Liver (tissue), 9 donors: ENCODE data around the gene E2F3. TPM values are rescaled to one million over a fixed set of nuclear protein-coding genes. Genes with fewer than 3 reads are reported as not detected.

Experiments used
- DNase-seq: peaks from one replicate; pipeline ENCODE4 v3.0.0-alpha.2; 2017; ENCODE audit warnings: low spot score
- H3K27ac ChIP-seq, 2 donors: one replicate each; pipeline ENCODE4 v1.7.0; 2013; ENCODE audit warnings: inconsistent platforms in 2 of 2, low read length in 2 of 2, control low read depth in 1 of 2, low read depth in 1 of 2, mild to moderate bottlenecking in 1 of 2
- H3K27me3 ChIP-seq, 4 donors: one replicate each; pipeline versions ENCODE4 v1.6.1 to v1.7.0; 2013; ENCODE audit warnings: low read length in 3 of 4, inconsistent platforms in 1 of 4, mild to moderate bottlenecking in 1 of 4, moderate library complexity in 1 of 4; ENCODE audit not compliant: control insufficient read depth in 4 of 4, insufficient read depth in 4 of 4
- H3K36me3 ChIP-seq, 4 donors: one replicate each; pipeline versions ENCODE4 v1.6.1 to v1.7.0; 2013; ENCODE audit warnings: low read length in 3 of 4, mild to moderate bottlenecking in 3 of 4, low read depth in 1 of 4, moderate library complexity in 1 of 4; ENCODE audit not compliant: control insufficient read depth in 4 of 4, insufficient read depth in 3 of 4
- H3K4me1 ChIP-seq, 4 donors: one replicate each; pipeline versions ENCODE4 v1.6.1 to v1.7.0; 2013; ENCODE audit warnings: low read length in 3 of 4, mild to moderate bottlenecking in 3 of 4, moderate library complexity in 1 of 4; ENCODE audit not compliant: control insufficient read depth in 4 of 4, insufficient read depth in 4 of 4
- H3K4me3 ChIP-seq, 3 donors: one replicate each; pipeline versions ENCODE4 v1.6.1 to v1.7.0; 2013; ENCODE audit warnings: low read length in 3 of 3, control low read depth in 1 of 3, low read depth in 1 of 3, mild to moderate bottlenecking in 1 of 3
- H3K9ac ChIP-seq, 2 donors: one replicate each; pipeline ENCODE4 v1.7.0; 2013; ENCODE audit warnings: low read length in 2 of 2, mild to moderate bottlenecking in 2 of 2, moderate library complexity in 2 of 2, control low read depth in 1 of 2, low read depth in 1 of 2
- H3K9me3 ChIP-seq, 4 donors: one replicate each; pipeline versions ENCODE4 v1.6.1 to v1.7.0; 2013; ENCODE audit warnings: low read length in 3 of 4; ENCODE audit not compliant: control insufficient read depth in 4 of 4
- FOXA1 ChIP-seq: IDR thresholded peaks from 2 replicates; pipeline ENCODE4 v1.6.1; 2016; ENCODE audit warnings: antibody characterized with exemption
- GABPA ChIP-seq, 2 donors: IDR thresholded peaks in 1 of 2; conservative IDR thresholded peaks in 1 of 2; 2 replicates each; pipeline ENCODE4 v1.6.1; 2016; ENCODE audit warnings: antibody characterized with exemption in 2 of 2, mild to moderate bottlenecking in 1 of 2, moderate library complexity in 1 of 2
- HNF4A ChIP-seq, 2 donors: conservative IDR thresholded peaks; 2 replicates each; pipeline ENCODE4 v1.6.1; 2016; ENCODE audit warnings: antibody characterized with exemption in 2 of 2, mild to moderate bottlenecking in 2 of 2
- HNF4G ChIP-seq: IDR thresholded peaks from 2 replicates; pipeline ENCODE4 v1.6.1; 2016; ENCODE audit warnings: antibody characterized with exemption
- NR2F2 ChIP-seq: IDR thresholded peaks from 2 replicates; pipeline ENCODE4 v1.6.1; 2016; ENCODE audit warnings: antibody characterized with exemption
- RAD21 ChIP-seq, 2 donors: IDR thresholded peaks; 2 replicates each; pipeline ENCODE4 v1.6.1; 2016; ENCODE audit warnings: antibody characterized with exemption in 2 of 2, mild to moderate bottlenecking in 2 of 2
- RXRA ChIP-seq, 2 donors: IDR thresholded peaks; 2 replicates each; pipeline ENCODE4 v1.6.1; 2017 to 2018; ENCODE audit warnings: antibody characterized with exemption in 2 of 2, mild to moderate bottlenecking in 1 of 2
- SP1 ChIP-seq: IDR thresholded peaks from 2 replicates; pipeline ENCODE4 v1.6.1; 2018; ENCODE audit warnings: antibody characterized with exemption, mild to moderate bottlenecking
- TAF1 ChIP-seq: conservative IDR thresholded peaks from 2 replicates; pipeline ENCODE4 v1.6.1; 2016; ENCODE audit warnings: antibody characterized with exemption, mild to moderate bottlenecking
- YY1 ChIP-seq: IDR thresholded peaks from 2 replicates; pipeline ENCODE4 v1.6.1; 2016; ENCODE audit warnings: antibody characterized with exemption, mild to moderate bottlenecking
- WGBS: extraction: QIAGEN DNeasy Blood & Tissue Kit; methylation state at CpG from one replicate; pipeline ENCODE4 v1.1.7; 2013; 5-methylcytosine and 5-hydroxymethylcytosine counted together
- polyA plus RNA-seq, 2 donors: library from polyadenylated mRNA; stranded (reverse) in 1 of 2; unstranded in 1 of 2; fragments of 200-250 nt in 1 of 2; fragments of >200 nt in 1 of 2; fragmentation: Nextera tagmentation in 1 of 2; extraction: Ambion mirVana in 1 of 2; gene quantifications; one replicate each; pipeline versions ENCODE4 v1.2.1 to v1.2.3, GENCODE V29; 2013 to 2015
- total RNA-seq, 2 donors: library from RNA; depleted of rRNA; stranded (reverse); fragments of >200 nt; gene quantifications; one replicate each; pipeline ENCODE4 v1.2.3, GENCODE V29; 2014
- TF ChIP-seq, protein P1 (sequence below): IDR thresholded peaks from 2 replicates; pipeline ENCODE4 v1.6.1; 2016; ENCODE audit warnings: antibody characterized with exemption
- TF ChIP-seq, protein P2 (sequence below): IDR thresholded peaks from 2 replicates; pipeline ENCODE4 v1.6.1; 2016; ENCODE audit warnings: antibody characterized with exemption
- TF ChIP-seq, protein P3 (sequence below): IDR thresholded peaks from 2 replicates; pipeline ENCODE4 v1.6.1; 2016; ENCODE audit warnings: antibody characterized with exemption, mild to moderate bottlenecking
- donor health status: healthy.
- donor health status: healthy.
- donor health status: healthy.
- donor health status: healthy.
- donor health status: healthy.

Gene E2F3
- total and polyA plus RNA-seq, 4 donors: 1.4 to 5.0 (median 1.9) TPM

DNA sequence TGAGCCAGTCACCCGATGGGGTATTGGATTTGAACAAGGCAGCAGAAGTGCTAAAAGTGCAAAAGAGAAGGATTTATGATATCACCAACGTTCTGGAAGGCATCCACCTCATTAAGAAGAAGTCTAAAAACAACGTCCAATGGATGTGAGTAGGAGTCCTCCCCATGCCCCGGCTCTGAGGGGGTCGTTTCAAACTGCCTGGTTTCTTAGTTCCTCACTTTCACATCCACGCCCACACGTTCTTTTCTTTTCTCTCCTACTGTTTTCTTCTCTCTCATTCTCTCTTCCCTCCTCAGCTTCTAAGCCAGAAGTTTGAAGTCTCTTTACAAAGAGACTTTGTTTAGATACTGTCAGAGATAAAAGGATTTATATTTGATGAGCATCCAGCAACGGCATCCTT lies 79.6 kb downstream of the E2F3 start:
- no peak for DNase-seq
- no peaks in the 10 kb centered on the region for H3K9me3 ChIP-seq
- H3K4me3 ChIP-seq: no peak overlapping the region
- WGBS: 82% methylated on average over 8 of the region's 8 CpGs
- no peaks in the 10 kb centered on the region for H3K4me1 ChIP-seq
- TF ChIP-seq YY1 (no peak), RAD21 (IDR thresholded peaks at IDR 0.05) (no peak), NR2F2 (no peak), HNF4G (no peak), RXRA (IDR thresholded peaks at IDR 0.05) (no peak), FOXA1 (no peak)
- H3K27me3 ChIP-seq: no peaks in the 10 kb centered on the region
- no peak overlapping the region for H3K27ac ChIP-seq
- H3K36me3 ChIP-seq: peaks cover 0 to 9% (median under 1%) of the 10 kb centered on the region in 4 donors
- H3K9ac ChIP-seq: no peak overlapping the region

DNA sequence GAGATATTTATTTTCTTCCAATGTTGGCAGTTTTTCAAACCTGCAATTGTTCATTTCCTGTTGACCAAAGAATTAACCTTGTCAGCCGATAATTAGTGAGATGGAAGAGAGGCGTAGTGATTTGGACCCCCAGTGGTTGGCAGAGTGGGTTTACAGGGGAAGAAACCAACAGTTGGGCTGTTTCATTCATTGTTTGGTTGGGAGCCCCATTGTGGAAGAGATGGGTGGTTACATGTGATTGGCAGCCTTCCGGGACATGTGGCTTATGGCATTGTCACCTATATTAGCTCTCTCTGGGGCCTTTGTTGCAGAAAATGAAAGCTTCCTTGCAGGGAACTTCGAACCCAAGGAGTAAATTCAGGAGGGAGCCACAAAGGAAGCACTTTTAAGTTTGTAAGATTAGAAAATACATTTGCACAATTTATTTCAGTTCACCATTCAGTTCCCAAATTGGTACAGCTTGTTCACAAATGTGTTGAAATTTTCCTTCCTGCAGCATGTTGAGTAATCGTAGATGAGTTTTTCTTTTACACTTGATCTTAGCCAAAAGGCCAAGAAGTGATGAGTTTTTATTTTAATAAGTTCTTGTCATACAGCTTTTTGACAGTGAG lies 82.3 kb downstream of the E2F3 start:
- 81% methylated on average over 5 of the region's 5 CpGs for WGBS
- Histone ChIP-seq H3K36me3 (peaks cover 0 to 15% (median 3%) of the 10 kb centered on the region in 4 donors), H3K9me3 (no peaks in the 10 kb centered on the region), H3K27ac (no peak overlapping the region), H3K4me3 (no peak overlapping the region), H3K9ac (no peak overlapping the region), H3K4me1 (no peaks in the 10 kb centered on the region), H3K27me3 (no peaks in the 10 kb centered on the region)
- TF ChIP-seq FOXA1: no peak
- TF ChIP-seq, protein P1, sequence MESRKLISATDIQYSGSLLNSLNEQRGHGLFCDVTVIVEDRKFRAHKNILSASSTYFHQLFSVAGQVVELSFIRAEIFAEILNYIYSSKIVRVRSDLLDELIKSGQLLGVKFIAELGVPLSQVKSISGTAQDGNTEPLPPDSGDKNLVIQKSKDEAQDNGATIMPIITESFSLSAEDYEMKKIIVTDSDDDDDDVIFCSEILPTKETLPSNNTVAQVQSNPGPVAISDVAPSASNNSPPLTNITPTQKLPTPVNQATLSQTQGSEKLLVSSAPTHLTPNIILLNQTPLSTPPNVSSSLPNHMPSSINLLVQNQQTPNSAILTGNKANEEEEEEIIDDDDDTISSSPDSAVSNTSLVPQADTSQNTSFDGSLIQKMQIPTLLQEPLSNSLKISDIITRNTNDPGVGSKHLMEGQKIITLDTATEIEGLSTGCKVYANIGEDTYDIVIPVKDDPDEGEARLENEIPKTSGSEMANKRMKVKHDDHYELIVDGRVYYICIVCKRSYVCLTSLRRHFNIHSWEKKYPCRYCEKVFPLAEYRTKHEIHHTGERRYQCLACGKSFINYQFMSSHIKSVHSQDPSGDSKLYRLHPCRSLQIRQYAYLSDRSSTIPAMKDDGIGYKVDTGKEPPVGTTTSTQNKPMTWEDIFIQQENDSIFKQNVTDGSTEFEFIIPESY: no peak
- TF ChIP-seq SP1: no peak
- TF ChIP-seq GABPA (IDR thresholded peaks at IDR 0.05 in 1 of 2, conservative IDR thresholded peaks at IDR 0.05 in 1 of 2): no peak
- no peak for DNase-seq

DNA sequence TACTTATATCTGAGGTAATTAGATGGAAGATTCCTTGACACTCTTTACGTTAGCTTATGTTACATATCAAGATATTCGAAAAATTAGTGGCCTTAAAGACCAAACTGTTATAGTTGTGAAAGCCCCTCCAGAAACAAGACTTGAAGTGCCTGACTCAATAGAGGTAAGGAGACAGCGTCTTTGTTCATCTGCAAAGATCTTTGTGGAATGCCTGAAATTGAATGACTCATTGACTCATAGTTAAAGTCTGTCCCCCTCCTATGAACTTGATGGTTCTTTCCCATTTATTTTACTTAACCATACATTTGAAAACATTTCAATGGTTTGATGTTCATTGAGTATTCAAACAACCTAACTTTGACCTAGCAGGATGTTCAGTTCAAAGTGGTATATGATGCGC lies 85.0 kb downstream of the E2F3 start:
- Histone ChIP-seq H3K27ac (no peak overlapping the region), H3K4me1 (no peaks in the 10 kb centered on the region), H3K27me3 (no peaks in the 10 kb centered on the region), H3K9me3 (no peaks in the 10 kb centered on the region), H3K9ac (no peak overlapping the region), H3K36me3 (peaks cover 0 to 17% (median 5%) of the 10 kb centered on the region in 4 donors), H3K4me3 (no peak overlapping the region)
- no peak for DNase-seq
- TF ChIP-seq HNF4G (no peak), YY1 (no peak), HNF4A (conservative IDR thresholded peaks at IDR 0.05) (no peak), SP1 (no peak), RAD21 (IDR thresholded peaks at IDR 0.05) (no peak), NR2F2 (no peak), GABPA (IDR thresholded peaks at IDR 0.05 in 1 of 2, conservative IDR thresholded peaks at IDR 0.05 in 1 of 2) (no peak), FOXA1 (no peak), TAF1 (no peak)
- TF ChIP-seq, protein P2, sequence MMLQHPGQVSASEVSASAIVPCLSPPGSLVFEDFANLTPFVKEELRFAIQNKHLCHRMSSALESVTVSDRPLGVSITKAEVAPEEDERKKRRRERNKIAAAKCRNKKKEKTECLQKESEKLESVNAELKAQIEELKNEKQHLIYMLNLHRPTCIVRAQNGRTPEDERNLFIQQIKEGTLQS: no peak
- TF ChIP-seq, protein P3, sequence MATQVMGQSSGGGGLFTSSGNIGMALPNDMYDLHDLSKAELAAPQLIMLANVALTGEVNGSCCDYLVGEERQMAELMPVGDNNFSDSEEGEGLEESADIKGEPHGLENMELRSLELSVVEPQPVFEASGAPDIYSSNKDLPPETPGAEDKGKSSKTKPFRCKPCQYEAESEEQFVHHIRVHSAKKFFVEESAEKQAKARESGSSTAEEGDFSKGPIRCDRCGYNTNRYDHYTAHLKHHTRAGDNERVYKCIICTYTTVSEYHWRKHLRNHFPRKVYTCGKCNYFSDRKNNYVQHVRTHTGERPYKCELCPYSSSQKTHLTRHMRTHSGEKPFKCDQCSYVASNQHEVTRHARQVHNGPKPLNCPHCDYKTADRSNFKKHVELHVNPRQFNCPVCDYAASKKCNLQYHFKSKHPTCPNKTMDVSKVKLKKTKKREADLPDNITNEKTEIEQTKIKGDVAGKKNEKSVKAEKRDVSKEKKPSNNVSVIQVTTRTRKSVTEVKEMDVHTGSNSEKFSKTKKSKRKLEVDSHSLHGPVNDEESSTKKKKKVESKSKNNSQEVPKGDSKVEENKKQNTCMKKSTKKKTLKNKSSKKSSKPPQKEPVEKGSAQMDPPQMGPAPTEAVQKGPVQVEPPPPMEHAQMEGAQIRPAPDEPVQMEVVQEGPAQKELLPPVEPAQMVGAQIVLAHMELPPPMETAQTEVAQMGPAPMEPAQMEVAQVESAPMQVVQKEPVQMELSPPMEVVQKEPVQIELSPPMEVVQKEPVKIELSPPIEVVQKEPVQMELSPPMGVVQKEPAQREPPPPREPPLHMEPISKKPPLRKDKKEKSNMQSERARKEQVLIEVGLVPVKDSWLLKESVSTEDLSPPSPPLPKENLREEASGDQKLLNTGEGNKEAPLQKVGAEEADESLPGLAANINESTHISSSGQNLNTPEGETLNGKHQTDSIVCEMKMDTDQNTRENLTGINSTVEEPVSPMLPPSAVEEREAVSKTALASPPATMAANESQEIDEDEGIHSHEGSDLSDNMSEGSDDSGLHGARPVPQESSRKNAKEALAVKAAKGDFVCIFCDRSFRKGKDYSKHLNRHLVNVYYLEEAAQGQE: no peak
- 96% methylated on average over 4 of the region's 4 CpGs for WGBS
